ENCODE data around the gene DDO. TPM values are rescaled to one million over a fixed set of nuclear protein-coding genes. Genes with fewer than 3 reads are reported as not detected.

The DDO gene
- total and polyA plus RNA-seq, 2 of the 8 experiments (the other 6 are each of a cell fraction or from before 2014, with no cell fraction given): not detected

DNA sequence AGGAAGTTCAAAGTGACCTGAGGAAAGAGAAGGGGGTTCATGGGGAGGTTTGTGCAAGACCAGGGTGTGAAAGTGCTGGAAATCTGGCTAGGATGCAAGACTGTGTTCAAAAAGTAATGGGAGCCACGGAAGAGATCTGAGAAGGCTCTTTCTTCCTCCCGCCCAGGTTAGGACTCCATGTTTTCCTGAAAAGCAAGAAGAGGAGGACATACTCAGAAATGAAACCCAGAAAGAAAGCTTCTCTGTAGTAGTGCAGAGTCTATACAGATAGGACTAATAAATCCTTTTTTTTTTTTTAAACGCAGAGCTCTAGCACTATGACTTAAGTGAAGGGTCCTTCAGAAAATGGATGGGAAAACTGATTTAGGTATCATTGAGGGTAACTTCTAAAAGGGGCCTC is 3.2 kb upstream of the DDO start:
- no peak overlapping the region for H4K91ac ChIP-seq (replicated peaks; ENCODE audit: insufficient read length, low read length)
- no peak overlapping the region for H2AFZ ChIP-seq (ENCODE audit: low read length)
- H4K8ac ChIP-seq (ENCODE audit: extremely low read depth, insufficient read depth, low read length): no peak overlapping the region
- no peak overlapping the region for H2BK120ac ChIP-seq (replicated peaks; ENCODE audit: low read depth, low read length)
- no peak overlapping the region for H2BK20ac ChIP-seq (ENCODE audit: low read length)
- H2AK5ac ChIP-seq (ENCODE audit: low read depth, low read length): no peak overlapping the region
- H2BK12ac ChIP-seq (ENCODE audit: low read depth, low read length): no peak overlapping the region
- ChIA-PET POLR2A (ENCODE audit: partially characterized antibody) (no interaction called here), CTCF (ENCODE audit: partially characterized antibody) (no interaction called here)
- H3K27me3 ChIP-seq (replicated peaks in 1 of 4; ENCODE audit: control insufficient read depth in 3 of 4, extremely low read depth in 1 of 4, insufficient read depth in 3 of 4, low read length in 3 of 4): no peaks in the 10 kb centered on the region
- no peak overlapping the region for H3K9ac ChIP-seq (replicated peaks in 1 of 4; ENCODE audit: extremely low read depth in 1 of 4, low read depth in 3 of 4, low read length in 3 of 4)
- H3K23me2 ChIP-seq (ENCODE audit: low read depth, low read length): no peaks in the 10 kb centered on the region
- H3K4ac ChIP-seq (replicated peaks; ENCODE audit: insufficient read length, low read depth, low read length): no peak overlapping the region
- H3K14ac ChIP-seq (ENCODE audit: insufficient read length): no peak overlapping the region
- no peak overlapping the region for H3K4me3 ChIP-seq (ENCODE audit: extremely low read depth in 1 of 4, insufficient read depth in 2 of 4, low read depth in 3 of 4, low read length in 4 of 4)
- TF ChIP-seq MAFK (IDR thresholded peaks at IDR 0.05; ENCODE audit: low read depth, low read length) (no peak), HDAC2 (IDR thresholded peaks at IDR 0.05; ENCODE audit: borderline replicate concordance in 1 of 2, low read depth in 2 of 2, low read length in 2 of 2) (no peak), TAF7 (optimal IDR thresholded peaks at IDR 0.05; ENCODE audit: borderline replicate concordance, low read depth, low read length) (no peak), BRCA1 (IDR thresholded peaks at IDR 0.05; ENCODE audit: low read depth, low read length) (no peak), NANOG (IDR thresholded peaks at IDR 0.05; ENCODE audit: insufficient read depth, low read depth, low read length, poor library complexity, severe bottlenecking) (no peak), USF2 (IDR thresholded peaks at IDR 0.05; ENCODE audit: low read length) (no peak), KDM4A (IDR thresholded peaks at IDR 0.05; ENCODE audit: low read depth, low read length, severe bottlenecking) (no peak), SUZ12 (IDR thresholded peaks at IDR 0.05; ENCODE audit: low read length) (no peak), POU5F1 (IDR thresholded peaks at IDR 0.05; ENCODE audit: low read depth, low read length) (no peak), CBX5 (IDR thresholded peaks at IDR 0.05; ENCODE audit: low read depth, low read length) (no peak), CHD1 (IDR thresholded peaks at IDR 0.05; ENCODE audit: low read depth, low read length) (no peak), SIRT6 (IDR thresholded peaks at IDR 0.05; ENCODE audit: low read length) (no peak), ZNF274 (IDR thresholded peaks at IDR 0.05; ENCODE audit: borderline replicate concordance, extremely low read depth, low read length) (no peak), HDAC6 (IDR thresholded peaks at IDR 0.05; ENCODE audit: low read depth, low read length) (no peak)
- H3K4me1 ChIP-seq (replicated peaks in 1 of 4; ENCODE audit: control insufficient read depth in 3 of 4, insufficient read depth in 4 of 4, low read length in 3 of 4): no peaks in the 10 kb centered on the region
- H3K79me2 ChIP-seq (ENCODE audit: control insufficient read depth in 1 of 2, insufficient read depth in 2 of 2, low read length in 2 of 2): no peaks in the 10 kb centered on the region
- FAIRE-seq: no peak
- no peak overlapping the region for H3K56ac ChIP-seq (replicated peaks; ENCODE audit: insufficient read length, low read depth, low read length)
- peaks cover 3 to 9% of the 10 kb centered on the region in 2 experiments; a peak in 2 of 4 replicates for H3K9me3 ChIP-seq (ENCODE audit: insufficient read depth in 2 of 2, low read depth in 1 of 2, low read length in 1 of 2)
- no peak overlapping the region for H3K27ac ChIP-seq (ENCODE audit: low read depth, low read length)
- no peak overlapping the region for H2BK5ac ChIP-seq (ENCODE audit: low read depth, low read length)
- H3K18ac ChIP-seq (ENCODE audit: extremely low read depth, low read length): no peak overlapping the region
- no peak overlapping the region for H2BK15ac ChIP-seq (ENCODE audit: low read length)
- H4K5ac ChIP-seq (ENCODE audit: insufficient read length, low read depth, low read length): no peak overlapping the region
- no peak for DNase-seq (ENCODE audit: low read depth in 1 of 2, low spot score in 2 of 2)
- H3K23ac ChIP-seq (ENCODE audit: insufficient read length): no peak overlapping the region
- H3K36me3 ChIP-seq (ENCODE audit: control insufficient read depth in 2 of 4, insufficient read depth in 4 of 4, low read length in 3 of 4): no peaks in the 10 kb centered on the region
- no peaks in the 10 kb centered on the region for H4K20me1 ChIP-seq (replicated peaks in 1 of 2; ENCODE audit: control insufficient read depth in 1 of 2, insufficient read depth in 2 of 2, low read length in 2 of 2)
- no peaks in the 10 kb centered on the region for H3K79me1 ChIP-seq (ENCODE audit: low read depth, low read length)
- H3K4me2 ChIP-seq (ENCODE audit: insufficient read depth in 1 of 2, low read depth in 2 of 2, low read length in 2 of 2): no peak overlapping the region
- 83% methylated on average over 3 of the region's 3 CpGs; no CpG with 5 or more reads in 1 of the 2 experiments for WGBS, 2 experiments (ENCODE audit: extremely low coverage in 1 of 2, insufficient coverage in 1 of 2, insufficient read length in 1 of 2, insufficient replicate concordance in 2 of 2, low coverage in 1 of 2, low lambda C conversion rate in 2 of 2, missing lambda C conversion rate in 1 of 2)
